ENCODE data around the gene TMEM132C.

Gene TMEM132C

GRCh38 chr12:128439796-128440195 lies 172.8 kb downstream of the TMEM132C start:
- no peak for DNase-seq (ENCODE audit: extremely low read depth, low read depth)
- H3K4me3 ChIP-seq (replicated peaks; ENCODE audit: low read depth, low read length), result no peak overlapping the region
- no peak for TF ChIP-seq CTCF (IDR thresholded peaks at IDR 0.05; ENCODE audit: low read depth, low read length, missing control alignments)

- H3K4me3 ChIP-seq (replicated peaks; ENCODE audit: low read depth, low read length), result no peak overlapping the region
- TF ChIP-seq CTCF (IDR thresholded peaks at IDR 0.05; ENCODE audit: low read depth, low read length, missing control alignments), result no peak
- no peak for DNase-seq (ENCODE audit: extremely low read depth, low read depth)
Observed at GRCh38 chr12:128442096-128442495, 175.1 kb downstream of the TMEM132C start.

- H3K4me3 ChIP-seq (replicated peaks; ENCODE audit: low read depth, low read length), result no peak overlapping the region
- TF ChIP-seq CTCF (IDR thresholded peaks at IDR 0.05; ENCODE audit: low read depth, low read length, missing control alignments), result no peak
- no peak for DNase-seq (ENCODE audit: extremely low read depth, low read depth)
Observed at GRCh38 chr12:128444598-128444997, 177.6 kb downstream of the TMEM132C start.

GRCh38 chr12:128445415-128446127 lies 178.6 kb downstream of the TMEM132C start:
- no peak overlapping the region for H3K4me3 ChIP-seq (replicated peaks; ENCODE audit: low read depth, low read length)
- TF ChIP-seq CTCF (IDR thresholded peaks at IDR 0.05; ENCODE audit: low read depth, low read length, missing control alignments), result no peak
- DNase-seq (ENCODE audit: extremely low read depth, low read depth), result no peak

- TF ChIP-seq CTCF (IDR thresholded peaks at IDR 0.05; ENCODE audit: low read depth, low read length, missing control alignments), result no peak
- DNase-seq (ENCODE audit: extremely low read depth, low read depth), result no peak
- H3K4me3 ChIP-seq (replicated peaks; ENCODE audit: low read depth, low read length), result no peak overlapping the region
Observed at GRCh38 chr12:128449146-128449894, 182.3 kb downstream of the TMEM132C start.

GRCh38 chr12:128450810-128451209 lies 183.8 kb downstream of the TMEM132C start:
- no peak for DNase-seq (ENCODE audit: extremely low read depth, low read depth)
- TF ChIP-seq CTCF (IDR thresholded peaks at IDR 0.05; ENCODE audit: low read depth, low read length, missing control alignments), result no peak
- no peak overlapping the region for H3K4me3 ChIP-seq (replicated peaks; ENCODE audit: low read depth, low read length)

Data from HFF-Myc (cell line).